ENCODE measurements around the gene SLC2A6.

The SLC2A6 gene

DNA sequence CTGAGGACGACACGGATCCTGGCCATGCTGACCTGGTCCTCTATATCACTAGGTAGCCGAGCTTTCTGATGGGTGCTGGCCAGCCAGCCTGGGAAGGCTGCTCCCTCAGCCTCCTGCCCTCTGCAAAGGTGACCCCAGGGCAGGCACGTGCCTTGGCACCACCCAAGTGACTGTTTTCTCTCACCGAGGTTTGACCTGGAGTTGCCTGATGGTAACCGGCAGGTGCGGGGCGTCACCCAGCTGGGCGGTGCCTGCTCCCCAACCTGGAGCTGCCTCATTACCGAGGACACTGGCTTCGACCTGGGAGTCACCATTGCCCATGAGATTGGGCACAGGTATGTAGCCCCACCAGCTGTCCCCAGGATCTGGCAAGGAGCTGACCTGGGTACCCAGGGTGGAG lies 52.9 kb downstream of the SLC2A6 start:
- DNase-seq = no peak
- peaks cover 63% of the 10 kb centered on the region for H3K27me3 Mint-ChIP-seq
- CTCF ChIA-PET = no interaction called here
- no peak overlapping the region for H3K4me3 Mint-ChIP-seq
- H3K36me3 Mint-ChIP-seq = no peaks in the 10 kb centered on the region
- no peaks in the 10 kb centered on the region for H3K9me3 Mint-ChIP-seq
- no peak overlapping the region for H3K27ac Mint-ChIP-seq
- peaks cover 10% of the 10 kb centered on the region for H3K4me1 Mint-ChIP-seq

DNA sequence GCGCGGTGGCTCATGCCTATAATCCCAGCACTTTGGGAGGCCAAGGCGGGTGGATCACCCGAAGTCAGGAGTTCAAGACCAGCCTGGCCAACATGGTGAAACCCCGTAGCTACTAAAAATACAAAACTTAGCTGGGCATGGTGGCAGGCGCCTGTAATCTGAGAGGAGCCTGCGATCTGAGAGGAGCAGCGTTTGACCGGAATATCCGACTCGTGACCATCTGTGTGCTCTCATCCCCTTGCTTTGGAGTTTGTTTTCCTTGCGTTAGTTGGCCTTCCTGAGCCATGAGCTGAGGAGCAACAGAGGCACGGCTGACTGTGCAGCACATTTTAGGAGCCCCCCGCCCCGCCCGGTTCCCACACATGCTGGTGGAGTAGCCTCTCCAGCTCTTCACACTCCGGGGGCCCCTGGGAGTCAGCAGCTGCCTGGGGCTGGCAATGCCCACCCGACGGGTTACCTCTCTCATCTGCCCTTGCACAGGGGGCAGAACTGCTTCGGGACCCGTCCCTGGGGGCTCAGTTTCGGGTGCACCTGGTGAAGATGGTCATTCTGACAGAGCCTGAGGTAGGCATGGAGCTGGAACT lies 53.8 kb downstream of the SLC2A6 start:
- Mint-ChIP-seq H3K4me3 (no peak overlapping the region), H3K27me3 (peaks cover 54% of the 10 kb centered on the region), H3K36me3 (no peaks in the 10 kb centered on the region), H3K4me1 (peaks cover 11% of the 10 kb centered on the region), H3K9me3 (no peaks in the 10 kb centered on the region), H3K27ac (no peak overlapping the region)
- CTCF ChIA-PET = no interaction called here
- DNase-seq = no peak

DNA sequence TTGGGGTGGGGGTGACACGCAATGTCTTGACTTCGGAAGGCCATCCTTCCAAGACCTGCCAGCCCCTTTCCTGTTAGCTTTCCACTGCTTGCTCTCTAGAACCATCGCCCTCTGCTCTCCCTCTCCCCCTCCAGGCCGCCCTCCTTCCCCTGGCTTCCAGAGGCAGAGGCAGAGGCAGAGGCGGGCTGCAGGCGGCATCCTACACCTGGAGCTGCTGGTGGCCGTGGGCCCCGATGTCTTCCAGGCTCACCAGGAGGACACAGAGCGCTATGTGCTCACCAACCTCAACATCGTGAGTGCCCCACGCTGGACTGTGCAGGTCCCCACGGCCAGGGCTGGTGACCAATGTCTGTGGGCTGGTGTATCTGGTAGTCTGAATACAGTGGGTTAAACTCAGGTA lies 54.7 kb downstream of the SLC2A6 start:
- no peaks in the 10 kb centered on the region for H3K9me3 Mint-ChIP-seq
- CTCF ChIA-PET = no interaction called here

DNA sequence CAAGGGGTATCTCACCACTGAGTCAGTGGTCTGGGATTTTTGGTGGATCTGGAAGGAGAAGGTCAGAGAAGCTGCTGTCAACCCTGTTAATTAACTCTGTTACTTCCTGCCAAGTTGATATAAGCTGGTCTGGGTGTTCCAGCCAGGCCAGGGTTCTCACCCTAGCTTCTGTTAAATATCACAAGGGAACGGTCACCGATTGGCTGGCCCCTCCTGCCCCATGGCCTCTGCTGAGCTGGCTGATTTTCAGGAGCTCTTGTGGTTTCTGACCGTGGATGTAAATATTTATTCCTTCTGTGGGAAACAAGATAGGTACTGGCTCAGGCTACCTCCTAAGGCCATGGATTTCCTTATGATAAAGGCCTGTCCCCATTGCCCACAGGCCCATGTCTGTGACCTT lies 55.7 kb downstream of the SLC2A6 start:
- Mint-ChIP-seq H3K4me3 (no peak overlapping the region), H3K9me3 (no peaks in the 10 kb centered on the region), H3K27ac (no peak overlapping the region), H3K4me1 (peaks cover 22% of the 10 kb centered on the region), H3K27me3 (peaks cover 37% of the 10 kb centered on the region), H3K36me3 (no peaks in the 10 kb centered on the region)
- CTCF ChIA-PET = no interaction called here
- DNase-seq = no peak

More for the DNA sequence above, 54.7 kb downstream of the SLC2A6 start:
- peaks cover 13% of the 10 kb centered on the region for H3K4me1 Mint-ChIP-seq
- H3K27me3 Mint-ChIP-seq = peaks cover 45% of the 10 kb centered on the region
- H3K4me3 Mint-ChIP-seq = no peak overlapping the region
- DNase-seq = no peak
- H3K36me3 Mint-ChIP-seq = no peaks in the 10 kb centered on the region
- H3K27ac Mint-ChIP-seq = no peak overlapping the region

DNA sequence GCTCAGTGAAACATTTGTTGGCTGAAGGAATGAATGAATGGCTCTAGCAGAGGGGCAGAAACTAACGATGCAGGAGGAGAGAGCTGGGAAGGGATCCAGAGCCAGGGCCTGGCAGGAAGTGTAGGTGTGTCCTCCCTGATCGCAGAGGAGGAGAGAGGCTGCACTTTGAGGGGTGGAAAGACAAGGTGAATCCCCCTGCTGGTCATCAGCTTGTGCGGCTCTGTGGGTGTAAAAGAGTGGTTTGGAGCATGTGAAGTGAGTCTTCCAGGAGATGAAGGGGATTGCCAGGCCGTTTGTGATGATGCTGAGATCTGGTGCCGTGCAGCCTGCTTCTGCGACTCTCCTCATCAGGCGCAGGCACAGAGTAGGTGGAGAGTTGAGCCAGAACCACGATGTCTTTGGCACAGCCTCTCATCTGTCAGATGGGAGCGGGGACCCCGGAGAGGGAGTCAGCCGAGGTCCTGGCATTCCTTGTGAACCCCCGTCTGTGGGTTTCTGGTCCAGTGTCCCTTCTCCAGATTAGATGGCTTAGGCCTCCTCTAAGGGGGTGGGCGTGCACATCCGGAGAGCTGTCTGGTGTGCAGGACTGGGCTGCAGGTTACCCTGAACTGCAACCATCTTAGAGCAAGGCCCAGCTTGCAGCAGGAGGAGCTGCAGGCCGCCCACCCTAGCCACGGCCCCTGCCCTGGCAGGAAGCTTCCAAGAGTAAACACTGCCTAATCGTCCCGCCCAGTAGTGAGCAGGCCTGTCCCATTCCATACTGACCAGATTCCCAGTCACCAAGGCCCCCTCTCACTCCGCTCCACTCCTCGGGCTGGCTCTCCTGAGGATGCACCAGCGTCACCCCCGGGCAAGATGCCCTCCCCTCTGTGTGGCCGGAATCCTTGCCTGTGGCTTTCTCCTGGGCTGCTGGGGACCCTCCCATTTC lies 57.0 kb downstream of the SLC2A6 start, which contains the start of gene ADAMTS13:
Gene ADAMTS13, plus strand, starts transcription at position 753 of the 928 bp plus-strand sequence. Its CDS starts 77 bp downstream, at position 830.
- no peak within 1 kb of the TSS for H3K27ac Mint-ChIP-seq
- H3K9me3 Mint-ChIP-seq = no peaks in the 10 kb centered on the region
- H3K36me3 Mint-ChIP-seq = peaks cover 2% of the 10 kb centered on the region
- H3K4me3 Mint-ChIP-seq = no peak within 1 kb of the TSS
- CTCF ChIA-PET = no interaction called here
- peaks cover 24% of the 10 kb centered on the region for H3K27me3 Mint-ChIP-seq
- peaks cover 30% of the 10 kb centered on the region for H3K4me1 Mint-ChIP-seq
- DNase-seq = no peak
